ENCODE measurements around the gene DOCK9. TPM values are rescaled to one million over a fixed set of nuclear protein-coding genes. Genes with fewer than 3 reads are reported as not detected.

DOCK9 gene
- total and polyA plus RNA-seq, 2 donors (not counting 1 experiment from before 2014, with no cell fraction given) = 18.2 TPM

- Histone ChIP-seq H2AFZ (ENCODE audit: low read length) (no peak overlapping the region), H3K9ac (ENCODE audit: insufficient read depth, low read length) (no peak overlapping the region), H3K9me3 (ENCODE audit: control insufficient read depth, insufficient read depth, low read depth, low read length) (no peaks in the 10 kb centered on the region), H3K27ac (ENCODE audit: insufficient read depth, low read length) (no peak overlapping the region), H3K4me1 (ENCODE audit: control insufficient read depth, extremely low read depth, insufficient read depth, low read length) (no peaks in the 10 kb centered on the region), H3K27me3 (ENCODE audit: control insufficient read depth, insufficient read depth, low read length) (no peaks in the 10 kb centered on the region), H3K79me2 (ENCODE audit: control insufficient read depth, insufficient read depth, low read length) (no peaks in the 10 kb centered on the region), H3K4me3 (replicated peaks in 1 of 4; ENCODE audit: control extremely low read depth in 1 of 4, insufficient read depth in 1 of 4, low read depth in 3 of 4, low read length in 4 of 4) (no peak overlapping the region), H4K20me1 (ENCODE audit: control insufficient read depth, extremely low read depth, insufficient read depth, low read length) (no peaks in the 10 kb centered on the region), H3K4me2 (ENCODE audit: extremely low read depth, insufficient read depth, low read length) (no peak overlapping the region), H3K36me3 (ENCODE audit: control insufficient read depth, insufficient read depth, low read length) (no peaks in the 10 kb centered on the region)
- DNase-seq (ENCODE audit: low read depth in 2 of 2) = no peak
- TF ChIP-seq, protein P1, sequence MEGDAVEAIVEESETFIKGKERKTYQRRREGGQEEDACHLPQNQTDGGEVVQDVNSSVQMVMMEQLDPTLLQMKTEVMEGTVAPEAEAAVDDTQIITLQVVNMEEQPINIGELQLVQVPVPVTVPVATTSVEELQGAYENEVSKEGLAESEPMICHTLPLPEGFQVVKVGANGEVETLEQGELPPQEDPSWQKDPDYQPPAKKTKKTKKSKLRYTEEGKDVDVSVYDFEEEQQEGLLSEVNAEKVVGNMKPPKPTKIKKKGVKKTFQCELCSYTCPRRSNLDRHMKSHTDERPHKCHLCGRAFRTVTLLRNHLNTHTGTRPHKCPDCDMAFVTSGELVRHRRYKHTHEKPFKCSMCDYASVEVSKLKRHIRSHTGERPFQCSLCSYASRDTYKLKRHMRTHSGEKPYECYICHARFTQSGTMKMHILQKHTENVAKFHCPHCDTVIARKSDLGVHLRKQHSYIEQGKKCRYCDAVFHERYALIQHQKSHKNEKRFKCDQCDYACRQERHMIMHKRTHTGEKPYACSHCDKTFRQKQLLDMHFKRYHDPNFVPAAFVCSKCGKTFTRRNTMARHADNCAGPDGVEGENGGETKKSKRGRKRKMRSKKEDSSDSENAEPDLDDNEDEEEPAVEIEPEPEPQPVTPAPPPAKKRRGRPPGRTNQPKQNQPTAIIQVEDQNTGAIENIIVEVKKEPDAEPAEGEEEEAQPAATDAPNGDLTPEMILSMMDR (conservative IDR thresholded peaks at IDR 0.05 in 1 of 2, IDR thresholded peaks at IDR 0.05 in 1 of 2; ENCODE audit: low read depth in 1 of 2, low read length in 2 of 2) = no peak
- no peak for TF ChIP-seq EZH2 (IDR thresholded peaks at IDR 0.05; ENCODE audit: low read length, missing control alignments)
Observed at GRCh38 chr13:98970330-98970729, 7.5 kb downstream of the DOCK9 start.

DNA sequence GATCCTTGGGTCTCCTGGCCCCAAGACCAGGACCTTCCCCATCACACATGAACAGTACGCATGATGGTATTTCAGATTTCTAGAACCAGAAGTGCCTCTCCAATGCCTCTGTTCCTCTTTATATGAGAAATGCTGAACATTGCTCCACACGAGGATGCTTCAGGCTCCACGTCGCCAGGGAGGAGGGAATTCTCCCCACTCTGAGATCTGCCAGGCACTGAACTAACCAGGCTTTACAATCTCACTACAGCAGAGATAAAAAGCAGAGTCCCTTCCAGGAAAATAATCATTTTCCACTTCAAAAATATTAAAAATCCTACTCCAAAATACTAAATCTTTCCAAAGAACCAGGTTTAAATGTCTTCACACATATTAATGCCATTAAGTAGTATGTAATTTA, 10.4 kb downstream of the DOCK9 start:
- Histone ChIP-seq H3K4me3 (replicated peaks in 1 of 4; ENCODE audit: control extremely low read depth in 1 of 4, insufficient read depth in 1 of 4, low read depth in 3 of 4, low read length in 4 of 4) (no peak overlapping the region), H3K27ac (ENCODE audit: insufficient read depth, low read length) (no peak overlapping the region), H3K27me3 (ENCODE audit: control insufficient read depth, insufficient read depth, low read length) (no peaks in the 10 kb centered on the region), H4K20me1 (ENCODE audit: control insufficient read depth, extremely low read depth, insufficient read depth, low read length) (no peaks in the 10 kb centered on the region), H3K36me3 (ENCODE audit: control insufficient read depth, insufficient read depth, low read length) (no peaks in the 10 kb centered on the region), H3K4me1 (ENCODE audit: control insufficient read depth, extremely low read depth, insufficient read depth, low read length) (no peaks in the 10 kb centered on the region), H3K9me3 (ENCODE audit: control insufficient read depth, insufficient read depth, low read depth, low read length) (no peaks in the 10 kb centered on the region), H2AFZ (ENCODE audit: low read length) (no peak overlapping the region), H3K9ac (ENCODE audit: insufficient read depth, low read length) (no peak overlapping the region), H3K79me2 (ENCODE audit: control insufficient read depth, insufficient read depth, low read length) (no peaks in the 10 kb centered on the region), H3K4me2 (ENCODE audit: extremely low read depth, insufficient read depth, low read length) (no peak overlapping the region)
- TF ChIP-seq, protein P1 (conservative IDR thresholded peaks at IDR 0.05 in 1 of 2, IDR thresholded peaks at IDR 0.05 in 1 of 2; ENCODE audit: low read depth in 1 of 2, low read length in 2 of 2) = no peak
- no peak for TF ChIP-seq EZH2 (IDR thresholded peaks at IDR 0.05; ENCODE audit: low read length, missing control alignments)
- no peak for DNase-seq (ENCODE audit: low read depth in 2 of 2)

- no peaks in the 10 kb centered on the region for H3K79me2 ChIP-seq (ENCODE audit: control insufficient read depth, insufficient read depth, low read length)
Observed at GRCh38 chr13:98966019-98966418, 11.8 kb downstream of the DOCK9 start.

More at GRCh38 chr13:98966019-98966418, 11.8 kb downstream of the DOCK9 start:
- Histone ChIP-seq H3K4me2 (ENCODE audit: extremely low read depth, insufficient read depth, low read length) (no peak overlapping the region), H3K4me3 (replicated peaks in 1 of 4; ENCODE audit: control extremely low read depth in 1 of 4, insufficient read depth in 1 of 4, low read depth in 3 of 4, low read length in 4 of 4) (no peak overlapping the region), H3K36me3 (ENCODE audit: control insufficient read depth, insufficient read depth, low read length) (no peaks in the 10 kb centered on the region), H3K9me3 (ENCODE audit: control insufficient read depth, insufficient read depth, low read depth, low read length) (no peaks in the 10 kb centered on the region), H3K27me3 (ENCODE audit: control insufficient read depth, insufficient read depth, low read length) (no peaks in the 10 kb centered on the region), H3K27ac (ENCODE audit: insufficient read depth, low read length) (no peak overlapping the region), H3K4me1 (ENCODE audit: control insufficient read depth, extremely low read depth, insufficient read depth, low read length) (no peaks in the 10 kb centered on the region), H4K20me1 (ENCODE audit: control insufficient read depth, extremely low read depth, insufficient read depth, low read length) (no peaks in the 10 kb centered on the region), H2AFZ (ENCODE audit: low read length) (no peak overlapping the region), H3K9ac (ENCODE audit: insufficient read depth, low read length) (no peak overlapping the region)
- no peak for TF ChIP-seq EZH2 (IDR thresholded peaks at IDR 0.05; ENCODE audit: low read length, missing control alignments)
- TF ChIP-seq, protein P1 (conservative IDR thresholded peaks at IDR 0.05 in 1 of 2, IDR thresholded peaks at IDR 0.05 in 1 of 2; ENCODE audit: low read depth in 1 of 2, low read length in 2 of 2) = no peak
- no peak for DNase-seq (ENCODE audit: low read depth in 2 of 2)
